WTC11 (cell line): ENCODE data around the gene CTDSPL. TPM values are rescaled to one million over a fixed set of nuclear protein-coding genes. Genes with fewer than 3 reads are reported as not detected.
A peak's percentile ranks its signal among the peaks of the same experiment; 100 is the strongest.

Experiments
- ATAC-seq: fragments of 200-7000 bp; cut with Tn5 transposase; 2 replicates; pipeline ENCODE4 v1.10.0; 2021; ENCODE audit warnings: mild to moderate bottlenecking, moderate library complexity
- CTCF ChIA-PET: fragments of 300-600 bp; sonication (Branson Sonifier 250); formaldehyde crosslinking; loops from one replicate; lab custom pipeline; 2021; ENCODE audit warnings: antibody characterized with exemption; lab: Charles Lee
- POLR2A ChIA-PET: fragments of 350-600 bp; sonication (Branson Sonifier 250); formaldehyde crosslinking; loops from one replicate; lab custom pipeline; 2021; ENCODE audit warnings: antibody characterized with exemption; lab: Charles Lee
- DNase-seq: peaks from one replicate; pipeline ENCODE4 v3.0.0; 2021; ENCODE audit warnings: low spot score
- H3K27ac Mint-ChIP-seq: 2 replicates; pipeline ENCODE4 v1.8.0; 2021; ENCODE audit warnings: mixed read lengths
- H3K27me3 Mint-ChIP-seq: 2 replicates; pipeline ENCODE4 v1.8.0; 2021; ENCODE audit warnings: low read depth, mild to moderate bottlenecking, moderate library complexity, mixed read lengths
- H3K36me3 Mint-ChIP-seq: 2 replicates; pipeline ENCODE4 v1.8.0; 2021; ENCODE audit warnings: mixed read lengths
- H3K4me1 Mint-ChIP-seq: 2 replicates; pipeline ENCODE4 v1.8.0; 2022; ENCODE audit warnings: mixed read lengths
- H3K4me3 Mint-ChIP-seq: 2 replicates; pipeline ENCODE4 v1.8.0; 2021; ENCODE audit warnings: mild to moderate bottlenecking, moderate library complexity, mixed read lengths
- H3K9me3 Mint-ChIP-seq: 2 replicates; pipeline ENCODE4 v1.8.0; 2021; ENCODE audit warnings: mixed read lengths
- CBFB ChIP-seq: sonication (generic); formaldehyde crosslinking; IDR thresholded peaks from 2 replicates; pipeline ENCODE4 v1.8.1; 2022; ENCODE audit warnings: mild to moderate bottlenecking, low read depth, missing genetic modification reagents
- GABPB1 ChIP-seq: sonication (generic); formaldehyde crosslinking; IDR thresholded peaks from 2 replicates; pipeline ENCODE4 v1.8.1; 2023; ENCODE audit warnings: mild to moderate bottlenecking, missing genetic modification reagents
- GTF2I ChIP-seq: fragments of 250-450 bp; sonication (Bioruptor Pico); conservative IDR thresholded peaks from 2 replicates; pipeline ENCODE4 v1.4.0; 2021; ENCODE audit warnings: mild to moderate bottlenecking
- HMGXB4 ChIP-seq: sonication (generic); formaldehyde crosslinking; IDR thresholded peaks from 2 replicates; pipeline ENCODE4 v1.8.1; 2023; ENCODE audit warnings: mild to moderate bottlenecking, moderate library complexity, missing genetic modification reagents
- JAZF1 ChIP-seq: fragments of 250-450 bp; sonication (Bioruptor Pico); IDR thresholded peaks from 2 replicates; pipeline ENCODE4 v1.9.0; 2021; ENCODE audit warnings: moderate library complexity, mild to moderate bottlenecking, inconsistent platforms
- MLX ChIP-seq: sonication (generic); formaldehyde crosslinking; IDR thresholded peaks from 2 replicates; pipeline ENCODE4 v1.8.1; 2023; ENCODE audit warnings: mild to moderate bottlenecking, missing genetic modification reagents, moderate library complexity
- ZNF121 ChIP-seq: sonication (generic); formaldehyde crosslinking; IDR thresholded peaks from 2 replicates; pipeline ENCODE4 v1.8.0; 2023; ENCODE audit warnings: missing genetic modification reagents
- ZNF281 ChIP-seq: sonication (generic); formaldehyde crosslinking; IDR thresholded peaks from 2 replicates; pipeline ENCODE4 v1.8.0; 2023; ENCODE audit warnings: mild to moderate bottlenecking, missing genetic modification reagents
- ZSCAN18 ChIP-seq: fragments of 250-450 bp; sonication (Bioruptor Pico); IDR thresholded peaks from 2 replicates; pipeline ENCODE4 v2.1.2; 2022; ENCODE audit warnings: mild to moderate bottlenecking, moderate library complexity
- total RNA-seq: library from RNA; stranded (reverse); gene quantifications from 3 replicates; pipeline ENCODE4 v1.2.3, GENCODE V29; 2021

Gene CTDSPL
- total RNA-seq, 1 experiment from 2014 or later = 41.2 TPM

GRCh38 chr3:37903734-37904133 lies 42.1 kb downstream of the CTDSPL start:
- Mint-ChIP-seq H3K4me3 (no peak overlapping the region), H3K27ac (peak overlapping the region; percentile 12; the same call in 1 of the 2 replicates), H3K27me3 (no peaks in the 10 kb centered on the region), H3K9me3 (no peaks in the 10 kb centered on the region), H3K36me3 (no peaks in the 10 kb centered on the region), H3K4me1 (peaks cover 41% of the 10 kb centered on the region)
- CTCF ChIA-PET = interaction anchor here (1.3 kb wide), 1 partner anchor 71 kb away, joined by 4 read pairs; no protein-coding TSS in a partner anchor
- ATAC-seq (no peak), DNase-seq (no peak)
- POLR2A ChIA-PET = no interaction called here
- TF ChIP-seq JAZF1 (no peak), ZNF281 (CRISPR knock-in tag) (no peak), GTF2I (CRISPR knock-in tag) (no peak), ZNF121 (no peak), ZSCAN18 (CRISPR knock-in tag) (no peak)
- TF ChIP-seq, all 79 proteins: peak for 0

GRCh38 chr3:37904601-37905000 lies 42.9 kb downstream of the CTDSPL start:
- ChIA-PET CTCF (interaction anchor here (1.5 to 2.7 kb wide), 3 partner anchors 63 to 99 kb away, joined by 3 to 12 read pairs (median 8); no protein-coding TSS in a partner anchor), POLR2A (no interaction called here)
- Mint-ChIP-seq H3K4me3 (no peak overlapping the region), H3K27me3 (no peaks in the 10 kb centered on the region), H3K9me3 (no peaks in the 10 kb centered on the region), H3K36me3 (no peaks in the 10 kb centered on the region), H3K4me1 (peaks cover 33% of the 10 kb centered on the region), H3K27ac (peak overlapping the region; percentile 1; the same call in 1 of the 2 replicates)
- TF ChIP-seq GABPB1 (CRISPR knock-in tag) = peak; percentile 68
- no peak for TF ChIP-seq MLX (CRISPR knock-in tag)
- DNase-seq (no peak), ATAC-seq (no peak)

- ChIA-PET POLR2A (no interaction called here), CTCF (interaction anchor here (1.5 to 2.7 kb wide), 3 partner anchors 63 to 98 kb away, joined by 3 to 12 read pairs (median 8); no protein-coding TSS in a partner anchor)
- no peaks in the 10 kb centered on the region for H3K9me3 Mint-ChIP-seq
- peaks cover 33% of the 10 kb centered on the region for H3K4me1 Mint-ChIP-seq
- ATAC-seq (peak; percentile 18; the same call in 1 of the 2 replicates), DNase-seq (no peak)
- TF ChIP-seq CBFB (CRISPR knock-in tag) (no peak), ZNF281 (CRISPR knock-in tag) (no peak), HMGXB4 (CRISPR knock-in tag) (no peak)
- H3K27ac Mint-ChIP-seq = peak overlapping the region; percentile 28; the same call in 1 of the 2 replicates
- no peaks in the 10 kb centered on the region for H3K27me3 Mint-ChIP-seq
- no peak overlapping the region for H3K4me3 Mint-ChIP-seq
- H3K36me3 Mint-ChIP-seq = no peaks in the 10 kb centered on the region
Observed at GRCh38 chr3:37905346-37905745, 43.7 kb downstream of the CTDSPL start.
